ENCODE measurements around the gene DOCK6. TPM values are rescaled to one million over a fixed set of nuclear protein-coding genes. Genes with fewer than 3 reads are reported as not detected.
"Not testable (repeated sequence)": the region's sequence is repeated elsewhere in the genome, so short reads cannot be mapped to it uniquely, and the experiment has no call there.

The DOCK6 gene
- total RNA-seq, 2 donors from 2014 or later, result 77.1 to 89.2 TPM

DNA sequence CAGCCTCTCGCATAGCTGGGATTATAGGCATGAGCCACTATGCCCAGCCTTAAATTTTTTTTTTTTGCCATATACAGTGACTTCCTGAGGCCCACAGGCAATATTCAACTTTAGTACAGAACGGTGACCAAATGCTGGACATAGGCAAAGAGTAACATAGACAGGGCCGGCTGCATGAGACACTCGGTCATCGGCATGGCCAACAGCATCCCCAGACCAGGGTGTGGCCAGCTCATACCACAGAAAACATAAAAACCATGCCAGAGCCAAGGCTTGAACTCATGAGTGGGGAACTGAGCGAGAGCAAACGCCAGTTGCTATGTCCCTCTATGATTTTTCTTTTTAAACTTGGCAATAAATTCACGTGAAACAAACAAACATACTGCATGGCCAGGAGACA, 82.0 kb downstream of the DOCK6 start:
- DNase-seq (no peak), ATAC-seq (no peak)
- peaks cover 22% of the 10 kb centered on the region for H3K4me1 ChIP-seq
- no peaks in the 10 kb centered on the region for H3K27me3 ChIP-seq
- no peaks in the 10 kb centered on the region for H3K9me3 ChIP-seq
- no peak overlapping the region for H3K27ac ChIP-seq
- WGBS, 2 donors, result 78 to 92% methylated on average over 8 of the region's 8 CpGs
- H3K4me3 ChIP-seq, result no peak overlapping the region
- intact Hi-C loops (cut with DNase I), result no loop called here
- H3K36me3 ChIP-seq (replicated peaks in 1 of 2; ENCODE audit: insufficient read depth in 1 of 2, low read depth in 2 of 2), result peaks cover 0 to 18% of the 10 kb centered on the region in 2 donors
- TF ChIP-seq POLR2A (IDR thresholded peaks at IDR 0.05), result no peak
- TF ChIP-seq, protein P1, sequence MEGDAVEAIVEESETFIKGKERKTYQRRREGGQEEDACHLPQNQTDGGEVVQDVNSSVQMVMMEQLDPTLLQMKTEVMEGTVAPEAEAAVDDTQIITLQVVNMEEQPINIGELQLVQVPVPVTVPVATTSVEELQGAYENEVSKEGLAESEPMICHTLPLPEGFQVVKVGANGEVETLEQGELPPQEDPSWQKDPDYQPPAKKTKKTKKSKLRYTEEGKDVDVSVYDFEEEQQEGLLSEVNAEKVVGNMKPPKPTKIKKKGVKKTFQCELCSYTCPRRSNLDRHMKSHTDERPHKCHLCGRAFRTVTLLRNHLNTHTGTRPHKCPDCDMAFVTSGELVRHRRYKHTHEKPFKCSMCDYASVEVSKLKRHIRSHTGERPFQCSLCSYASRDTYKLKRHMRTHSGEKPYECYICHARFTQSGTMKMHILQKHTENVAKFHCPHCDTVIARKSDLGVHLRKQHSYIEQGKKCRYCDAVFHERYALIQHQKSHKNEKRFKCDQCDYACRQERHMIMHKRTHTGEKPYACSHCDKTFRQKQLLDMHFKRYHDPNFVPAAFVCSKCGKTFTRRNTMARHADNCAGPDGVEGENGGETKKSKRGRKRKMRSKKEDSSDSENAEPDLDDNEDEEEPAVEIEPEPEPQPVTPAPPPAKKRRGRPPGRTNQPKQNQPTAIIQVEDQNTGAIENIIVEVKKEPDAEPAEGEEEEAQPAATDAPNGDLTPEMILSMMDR (IDR thresholded peaks at IDR 0.05), result no peak

DNA sequence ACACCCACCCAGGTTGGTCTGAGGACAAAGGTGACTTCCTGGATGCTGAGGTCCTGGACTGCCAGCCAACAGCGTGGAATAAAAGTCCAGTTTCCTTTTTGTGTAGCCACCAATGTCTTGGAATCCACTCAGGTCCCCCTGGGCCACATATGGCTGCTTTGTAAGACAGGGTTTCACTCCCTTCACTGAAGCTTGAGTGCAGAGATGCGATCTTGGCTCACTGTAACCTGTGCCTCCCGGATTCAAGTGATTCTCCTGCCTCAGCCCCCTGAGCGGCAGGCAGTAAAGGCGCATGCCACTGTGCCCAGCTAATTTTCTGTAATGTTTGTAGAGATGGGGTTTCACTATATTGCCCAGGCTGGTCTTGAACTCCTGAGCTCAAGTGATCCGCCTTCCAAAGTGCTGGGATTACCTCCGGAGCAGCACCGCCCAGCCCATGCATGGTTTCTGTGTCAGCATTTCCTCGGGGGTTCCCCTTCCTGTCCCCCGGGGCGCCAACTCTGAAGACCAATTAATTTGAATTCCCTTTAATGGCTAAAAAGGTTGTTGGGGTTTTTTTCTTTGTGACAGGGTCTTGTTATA, 82.5 kb downstream of the DOCK6 start:
- Histone ChIP-seq H3K36me3 (replicated peaks in 1 of 2; ENCODE audit: insufficient read depth in 1 of 2, low read depth in 2 of 2) (peaks cover 0 to 18% of the 10 kb centered on the region in 2 donors), H3K27me3 (no peaks in the 10 kb centered on the region), H3K4me1 (peaks cover 17% of the 10 kb centered on the region), H3K4me3 (no peak overlapping the region), H3K9me3 (no peaks in the 10 kb centered on the region), H3K27ac (no peak overlapping the region)
- ATAC-seq (no peak), DNase-seq (no peak)
- intact Hi-C loops (cut with DNase I), result no loop called here
- WGBS, 2 donors, result 66 to 83% methylated on average over 7 to 11 of the region's 11 CpGs
- no peak for TF ChIP-seq POLR2A (IDR thresholded peaks at IDR 0.05)
- TF ChIP-seq, protein P1 (IDR thresholded peaks at IDR 0.05), result no peak

DNA sequence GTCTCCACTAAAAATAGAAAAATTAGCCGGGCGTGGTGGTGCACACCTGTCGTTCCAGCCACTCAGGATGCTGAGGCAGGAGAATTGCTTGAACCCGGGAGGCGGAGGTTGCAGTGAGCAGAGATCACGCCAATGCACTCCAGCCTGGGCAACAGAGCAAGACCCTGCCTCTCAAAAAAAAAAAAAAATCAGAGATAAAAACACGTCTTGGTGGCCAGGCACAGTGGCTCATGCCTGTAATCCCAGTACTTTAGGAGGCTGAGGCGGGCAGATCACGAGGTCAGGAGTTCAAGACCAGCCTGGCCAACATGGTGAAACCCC, 83.2 kb downstream of the DOCK6 start:
- Histone ChIP-seq H3K36me3 (replicated peaks in 1 of 2; ENCODE audit: insufficient read depth in 1 of 2, low read depth in 2 of 2) (peaks cover 0 to 24% of the 10 kb centered on the region in 2 donors), H3K4me1 (peaks cover 10% of the 10 kb centered on the region)
- H3K4me3 ChIP-seq; intact Hi-C loops (cut with DNase I); ATAC-seq; H3K27ac ChIP-seq; H3K9me3 ChIP-seq; H3K27me3 ChIP-seq; DNase-seq: not testable (repeated sequence)
- WGBS, 2 donors, result 90 to 91% methylated on average over 9 of the region's 9 CpGs

DNA sequence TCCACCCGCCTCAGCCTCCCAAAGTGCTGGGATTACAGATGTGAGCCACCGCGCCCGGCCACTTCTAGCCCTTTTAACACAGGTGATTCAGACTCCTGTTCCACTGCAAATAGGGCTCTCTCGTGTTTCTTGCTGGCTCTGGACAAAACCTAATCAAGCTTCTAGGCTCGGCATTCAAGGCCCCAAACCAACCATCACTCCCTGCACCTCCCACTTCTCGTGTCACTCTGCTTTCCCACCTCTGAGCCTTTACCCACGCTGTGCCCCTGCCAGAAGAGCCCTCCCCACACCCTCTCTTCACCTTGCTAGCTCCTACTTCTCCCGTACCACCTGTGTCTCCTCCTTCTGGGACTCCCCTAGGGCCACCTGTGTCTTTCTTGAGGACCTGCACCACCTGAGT, 84.7 kb downstream of the DOCK6 start:
- no peak for DNase-seq
- WGBS, 2 donors, result 95 to 98% methylated on average over 9 of the region's 9 CpGs
- Histone ChIP-seq H3K27me3 (no peaks in the 10 kb centered on the region), H3K36me3 (replicated peaks in 1 of 2; ENCODE audit: insufficient read depth in 1 of 2, low read depth in 2 of 2) (peaks cover 0 to 31% of the 10 kb centered on the region in 2 donors), H3K4me3 (no peak overlapping the region), H3K27ac (no peak overlapping the region), H3K9me3 (no peaks in the 10 kb centered on the region), H3K4me1 (peaks cover 7% of the 10 kb centered on the region)
- intact Hi-C loops (cut with DNase I), result no loop called here
- TF ChIP-seq POLR2A (IDR thresholded peaks at IDR 0.05), result no peak
- TF ChIP-seq, protein P1 (IDR thresholded peaks at IDR 0.05), result no peak
- ATAC-seq, result no peak

DNA sequence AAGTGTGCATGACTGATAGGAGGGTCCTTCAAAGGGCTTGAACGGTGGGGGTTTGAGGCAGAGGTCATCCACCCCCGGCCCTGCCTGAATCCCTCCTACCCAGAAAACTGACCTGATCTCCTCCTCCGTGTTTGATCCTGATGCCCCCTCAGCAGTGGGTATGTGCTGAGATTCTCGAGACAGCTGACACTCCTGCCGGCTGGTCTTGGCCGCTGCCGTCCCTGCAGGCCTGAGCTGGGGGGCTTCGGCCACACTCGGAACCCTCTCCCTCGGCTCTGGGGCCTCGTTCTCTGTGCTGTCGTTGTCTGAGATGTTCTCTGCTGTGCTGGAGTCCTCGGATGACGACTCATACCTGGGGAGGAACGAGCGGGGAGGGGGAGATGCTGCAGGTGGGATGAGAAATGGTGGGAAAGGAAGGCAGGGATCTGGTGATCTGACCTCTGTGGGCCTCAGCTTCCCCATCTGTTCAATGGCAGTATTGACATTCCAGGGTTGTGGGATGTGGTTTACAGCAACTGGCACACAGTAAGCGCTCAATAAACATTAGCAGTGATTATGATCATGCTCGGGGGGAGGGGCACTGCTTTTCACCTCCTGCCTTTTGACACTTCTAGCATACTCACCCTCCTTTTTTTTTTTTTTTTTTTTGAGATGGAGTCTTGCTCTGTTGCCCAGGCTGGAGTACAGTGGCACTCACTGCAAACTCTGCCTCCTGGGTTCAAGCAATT, 85.7 kb downstream of the DOCK6 start:
- intact Hi-C loops (cut with DNase I), result no loop called here
- no peak overlapping the region for H3K27ac ChIP-seq
- H3K4me1 ChIP-seq, result peaks cover 7% of the 10 kb centered on the region
- no peaks in the 10 kb centered on the region for H3K9me3 ChIP-seq
- ATAC-seq, result no peak
- no peak for TF ChIP-seq POLR2A (IDR thresholded peaks at IDR 0.05)
- TF ChIP-seq, protein P1 (IDR thresholded peaks at IDR 0.05), result no peak
- 91 to 94% methylated on average over 7 to 18 of the region's 18 CpGs for WGBS, 2 donors
- H3K27me3 ChIP-seq, result no peaks in the 10 kb centered on the region
- H3K36me3 ChIP-seq (replicated peaks in 1 of 2; ENCODE audit: insufficient read depth in 1 of 2, low read depth in 2 of 2), result peaks cover 0 to 34% of the 10 kb centered on the region in 2 donors
- no peak overlapping the region for H3K4me3 ChIP-seq
- DNase-seq, result no peak
